IPS-NIHi11 (cell line): ENCODE measurements around the gene ETS1.
A peak's percentile ranks its signal among the peaks of the same experiment; 100 is the strongest.

Experiments used
- DNase-seq: peaks from one replicate; pipeline ENCODE4 v3.0.0; 2012; ENCODE audit warnings: mixed read lengths, low spot score

ETS1 gene

GRCh38 chr11:128501632-128502549 is 85.5 kb downstream of the ETS1 start:
- DNase-seq = no peak

DNA sequence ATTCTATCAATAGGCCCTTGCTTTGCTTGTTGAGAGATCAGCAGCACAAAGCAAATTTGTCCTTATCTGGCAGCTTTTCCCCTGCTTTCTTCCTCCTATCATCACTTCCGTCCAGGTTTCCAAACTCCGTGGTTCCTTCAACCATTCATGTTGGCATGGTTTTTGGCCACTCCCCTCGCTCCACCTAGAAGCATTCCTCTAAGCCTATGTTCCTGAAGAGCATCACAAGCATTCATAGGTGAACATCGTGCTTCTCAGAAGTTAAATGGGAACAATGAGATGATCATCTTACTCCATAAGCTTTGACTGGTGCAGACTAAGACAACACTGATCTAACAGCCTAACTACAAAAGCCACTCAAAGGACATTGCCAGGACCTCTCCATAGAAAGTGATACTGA is 86.3 kb downstream of the ETS1 start:
- DNase-seq = no peak

DNA sequence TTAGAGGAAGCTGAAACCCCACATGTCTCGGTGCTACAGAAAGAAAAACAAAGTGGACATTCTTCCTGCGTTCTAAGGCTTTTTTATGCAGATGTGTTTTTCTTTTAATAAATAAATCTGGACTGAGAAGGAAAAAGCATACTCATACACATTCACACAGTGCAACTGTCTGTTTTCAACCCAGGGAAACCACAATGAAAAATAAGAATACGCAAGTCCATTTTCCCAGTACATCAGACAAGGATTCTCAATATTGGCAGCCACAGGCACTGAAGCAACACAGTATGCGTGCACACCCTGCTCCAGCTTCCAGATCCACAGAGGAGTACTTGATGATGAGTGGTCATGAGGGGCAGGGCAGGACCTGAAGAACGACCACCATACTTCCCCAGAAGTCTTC is 86.9 kb downstream of the ETS1 start:
- no peak for DNase-seq

GRCh38 chr11:128499613-128500253 is 87.6 kb downstream of the ETS1 start:
- no peak for DNase-seq

GRCh38 chr11:128498721-128499245 is 88.6 kb downstream of the ETS1 start:
- DNase-seq = no peak

DNA sequence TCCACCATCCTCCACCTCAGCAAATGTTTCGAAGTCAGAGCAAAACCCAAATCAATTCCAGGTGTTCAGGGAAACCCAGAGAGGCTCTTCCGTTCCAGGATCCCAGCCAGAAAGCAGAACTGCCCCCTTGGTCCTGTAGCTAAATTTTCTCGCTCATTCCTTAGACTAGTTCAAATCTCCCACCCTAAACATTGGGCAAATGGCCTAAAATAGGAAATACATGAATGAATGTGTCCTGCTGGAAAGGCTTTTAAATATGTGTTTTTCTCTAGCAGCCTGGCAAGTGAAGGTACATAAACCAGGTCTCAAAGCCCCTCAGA is 89.6 kb downstream of the ETS1 start:
- no peak for DNase-seq

GRCh38 chr11:128497061-128497775 is 90.1 kb downstream of the ETS1 start:
- DNase-seq = peak; percentile 42

GRCh38 chr11:128496692-128497060 is 90.7 kb downstream of the ETS1 start:
- DNase-seq = peak; percentile 35

- no peak for DNase-seq
Measured at GRCh38 chr11:128496249-128496648, 91.1 kb downstream of the ETS1 start.

DNA sequence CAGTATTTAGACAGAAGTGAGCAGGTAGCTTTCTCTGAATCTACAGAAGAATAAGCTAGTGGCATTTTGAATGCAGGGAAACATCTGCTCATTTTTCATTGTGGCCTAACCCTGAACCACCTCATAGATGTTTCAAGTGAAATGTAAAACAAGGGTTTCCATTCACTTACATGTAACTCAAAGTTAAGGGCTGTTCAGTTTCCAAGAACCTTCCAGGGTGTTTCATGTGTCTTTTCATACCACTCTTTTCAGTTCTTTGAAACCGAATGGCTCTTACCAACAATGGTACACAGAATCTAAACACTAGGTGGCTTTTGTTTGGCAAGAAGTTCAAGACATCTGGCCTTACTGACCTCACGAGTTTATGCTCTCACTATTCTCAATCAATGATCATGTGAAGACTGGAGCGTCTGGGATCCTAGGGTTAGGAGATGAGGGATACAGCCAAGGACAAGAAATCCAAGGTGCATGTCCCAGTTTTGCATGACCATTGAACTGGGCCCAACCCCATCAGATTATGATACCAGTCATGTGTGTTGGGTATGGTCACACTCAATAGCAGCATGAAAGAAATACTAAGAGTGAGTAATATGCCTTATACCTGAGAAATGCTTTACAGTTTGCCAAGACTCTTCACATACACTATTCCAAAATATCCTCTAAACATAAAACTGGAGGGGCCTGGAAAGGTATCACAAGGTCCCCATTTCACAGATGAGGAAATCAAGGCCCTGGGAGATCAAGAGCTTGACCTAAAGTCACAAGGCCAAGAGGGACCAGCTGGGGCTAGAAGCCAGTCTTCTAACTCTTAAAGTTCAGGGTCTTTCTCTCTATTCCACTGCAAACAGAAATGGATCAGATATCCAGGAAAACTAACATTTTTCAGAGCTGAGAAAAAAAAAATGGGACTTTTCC is 92.7 kb downstream of the ETS1 start:
- no peak for DNase-seq

GRCh38 chr11:128493570-128493965 is 93.8 kb downstream of the ETS1 start:
- DNase-seq = no peak

DNA sequence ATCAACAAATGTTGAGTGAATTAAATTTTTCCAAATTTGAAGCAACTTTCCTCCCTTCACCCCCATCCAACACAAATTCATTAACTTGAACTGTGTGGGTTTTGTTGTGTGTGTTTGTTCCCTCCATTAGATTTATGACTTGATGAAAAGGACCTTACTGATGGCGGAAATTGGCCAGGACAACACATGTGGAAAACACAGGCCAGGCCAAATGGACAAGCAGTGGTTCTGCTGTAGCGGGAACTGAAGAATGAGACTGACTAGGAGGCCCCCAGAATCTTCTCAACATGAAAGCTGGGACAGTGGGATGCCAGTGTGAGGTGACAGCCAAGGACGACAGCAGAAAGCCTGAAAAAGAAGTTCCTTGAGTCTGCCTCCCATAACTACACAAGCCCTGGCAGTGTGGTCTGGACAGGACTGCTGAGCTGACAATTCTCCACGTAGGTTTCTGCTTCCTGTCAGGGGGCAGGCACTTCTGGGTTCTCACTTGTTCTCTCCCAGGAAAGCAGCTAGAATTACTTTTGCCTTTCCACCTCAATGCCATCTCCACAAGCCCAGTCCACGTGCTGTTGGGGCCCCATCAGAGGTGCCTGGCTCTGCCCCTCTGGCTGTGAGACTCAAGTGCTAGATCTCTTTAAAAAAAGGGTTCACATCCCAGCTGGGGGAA is 94.3 kb downstream of the ETS1 start:
- DNase-seq = no peak

- no peak for DNase-seq
Measured at GRCh38 chr11:128492461-128492860, 94.9 kb downstream of the ETS1 start.

GRCh38 chr11:128491195-128491936 is 96.0 kb downstream of the ETS1 start:
- DNase-seq = no peak

GRCh38 chr11:128490092-128490491 is 97.3 kb downstream of the ETS1 start:
- no peak for DNase-seq

DNA sequence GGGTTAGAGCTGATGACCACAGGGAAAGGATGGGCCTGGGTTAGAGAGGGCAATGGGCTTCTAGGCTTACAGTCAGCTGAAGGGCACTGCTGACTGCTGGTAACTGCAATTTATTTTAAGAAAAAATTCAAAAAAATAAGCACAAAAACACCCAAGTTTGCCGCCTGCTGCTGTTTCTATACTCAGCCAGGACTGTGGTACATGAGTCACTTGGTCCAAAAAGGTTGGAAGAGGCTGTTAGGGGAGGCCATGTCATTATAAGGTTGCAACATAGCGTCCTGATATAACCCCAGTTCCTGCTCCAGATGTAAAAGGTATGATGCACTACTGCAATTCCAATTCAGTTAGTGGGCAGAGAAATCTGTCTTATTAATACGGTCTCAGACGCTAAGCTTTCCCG is 98.9 kb downstream of the ETS1 start:
- no peak for DNase-seq

DNA sequence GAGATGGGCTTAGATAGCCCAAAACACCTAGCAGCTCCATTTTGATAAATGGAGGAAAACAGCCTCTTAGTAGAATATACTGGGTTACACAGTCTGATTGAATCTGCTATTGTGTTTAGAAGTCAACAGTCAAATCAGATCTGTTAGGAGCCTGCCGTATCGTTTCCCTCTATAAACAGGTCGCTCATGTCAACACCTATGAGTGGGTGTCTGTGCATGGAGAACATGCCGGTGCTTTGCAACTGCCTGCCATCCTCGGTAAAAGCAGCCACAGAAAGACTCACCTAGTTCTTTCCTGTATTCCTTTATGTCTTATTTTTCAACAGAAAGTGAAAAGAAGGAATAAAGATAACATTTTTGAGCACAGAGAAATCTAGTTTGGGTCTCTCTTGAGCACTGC is 99.4 kb downstream of the ETS1 start:
- DNase-seq = no peak

DNA sequence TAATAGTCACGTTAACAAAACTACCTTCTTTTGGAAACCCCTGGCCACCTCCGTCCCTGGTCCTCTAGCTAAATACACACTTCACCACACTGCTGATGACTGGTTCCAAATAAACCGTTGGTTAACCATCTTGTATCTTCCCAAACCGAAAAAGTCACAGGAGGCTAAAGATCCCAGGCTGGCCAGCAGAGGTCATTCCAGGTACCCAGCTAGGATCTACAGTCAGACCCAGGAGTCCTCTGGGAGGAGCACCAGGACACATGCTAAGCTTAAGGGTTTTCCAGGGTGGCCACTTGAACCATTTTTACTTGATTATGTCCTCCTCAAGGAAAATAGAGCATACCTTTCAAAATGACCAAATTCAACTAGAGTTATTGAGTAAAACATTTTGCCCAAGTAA is 103.2 kb downstream of the ETS1 start:
- DNase-seq = peak; percentile 51

GRCh38 chr11:128483211-128483788 is 104.1 kb downstream of the ETS1 start:
- no peak for DNase-seq
